ENCODE measurements around the gene RAD51B. TPM values are rescaled to one million over a fixed set of nuclear protein-coding genes. Genes with fewer than 3 reads are reported as not detected.
A peak's percentile ranks its signal among the peaks of the same experiment; 100 is the strongest.

RAD51B gene
- total and polyA plus RNA-seq, 2 of the 13 experiments (the other 11 are each of a cell fraction or from before 2014, with no cell fraction given) = 7.0 to 9.5 TPM

- TF ChIP-seq ZXDC (CRISPR knock-in tag; IDR thresholded peaks at IDR 0.05) (no peak), ZNF501 (CRISPR knock-in tag; IDR thresholded peaks at IDR 0.05) (peak; percentile 66), SYNCRIP (IDR thresholded peaks at IDR 0.05; ENCODE audit: insufficient read depth, low read depth, low read length) (no peak), ZNF724P (CRISPR knock-in tag; IDR thresholded peaks at IDR 0.05; ENCODE audit: borderline replicate concordance) (no peak), ARID2 (CRISPR knock-in tag; IDR thresholded peaks at IDR 0.05; ENCODE audit: borderline replicate concordance) (peak; percentile 96), ZNF225 (CRISPR knock-in tag; IDR thresholded peaks at IDR 0.05) (no peak)
- TF ChIP-seq, protein P1, sequence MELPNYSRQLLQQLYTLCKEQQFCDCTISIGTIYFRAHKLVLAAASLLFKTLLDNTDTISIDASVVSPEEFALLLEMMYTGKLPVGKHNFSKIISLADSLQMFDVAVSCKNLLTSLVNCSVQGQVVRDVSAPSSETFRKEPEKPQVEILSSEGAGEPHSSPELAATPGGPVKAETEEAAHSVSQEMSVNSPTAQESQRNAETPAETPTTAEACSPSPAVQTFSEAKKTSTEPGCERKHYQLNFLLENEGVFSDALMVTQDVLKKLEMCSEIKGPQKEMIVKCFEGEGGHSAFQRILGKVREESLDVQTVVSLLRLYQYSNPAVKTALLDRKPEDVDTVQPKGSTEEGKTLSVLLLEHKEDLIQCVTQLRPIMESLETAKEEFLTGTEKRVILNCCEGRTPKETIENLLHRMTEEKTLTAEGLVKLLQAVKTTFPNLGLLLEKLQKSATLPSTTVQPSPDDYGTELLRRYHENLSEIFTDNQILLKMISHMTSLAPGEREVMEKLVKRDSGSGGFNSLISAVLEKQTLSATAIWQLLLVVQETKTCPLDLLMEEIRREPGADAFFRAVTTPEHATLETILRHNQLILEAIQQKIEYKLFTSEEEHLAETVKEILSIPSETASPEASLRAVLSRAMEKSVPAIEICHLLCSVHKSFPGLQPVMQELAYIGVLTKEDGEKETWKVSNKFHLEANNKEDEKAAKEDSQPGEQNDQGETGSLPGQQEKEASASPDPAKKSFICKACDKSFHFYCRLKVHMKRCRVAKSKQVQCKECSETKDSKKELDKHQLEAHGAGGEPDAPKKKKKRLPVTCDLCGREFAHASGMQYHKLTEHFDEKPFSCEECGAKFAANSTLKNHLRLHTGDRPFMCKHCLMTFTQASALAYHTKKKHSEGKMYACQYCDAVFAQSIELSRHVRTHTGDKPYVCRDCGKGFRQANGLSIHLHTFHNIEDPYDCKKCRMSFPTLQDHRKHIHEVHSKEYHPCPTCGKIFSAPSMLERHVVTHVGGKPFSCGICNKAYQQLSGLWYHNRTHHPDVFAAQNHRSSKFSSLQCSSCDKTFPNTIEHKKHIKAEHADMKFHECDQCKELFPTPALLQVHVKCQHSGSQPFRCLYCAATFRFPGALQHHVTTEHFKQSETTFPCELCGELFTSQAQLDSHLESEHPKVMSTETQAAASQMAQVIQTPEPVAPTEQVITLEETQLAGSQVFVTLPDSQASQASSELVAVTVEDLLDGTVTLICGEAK (IDR thresholded peaks at IDR 0.05) = no peak
- TF ChIP-seq, protein P1 (CRISPR knock-in tag; IDR thresholded peaks at IDR 0.05) = peak; percentile 51; the same call in 1 of the 2 replicates
- TF ChIP-seq, protein P2, sequence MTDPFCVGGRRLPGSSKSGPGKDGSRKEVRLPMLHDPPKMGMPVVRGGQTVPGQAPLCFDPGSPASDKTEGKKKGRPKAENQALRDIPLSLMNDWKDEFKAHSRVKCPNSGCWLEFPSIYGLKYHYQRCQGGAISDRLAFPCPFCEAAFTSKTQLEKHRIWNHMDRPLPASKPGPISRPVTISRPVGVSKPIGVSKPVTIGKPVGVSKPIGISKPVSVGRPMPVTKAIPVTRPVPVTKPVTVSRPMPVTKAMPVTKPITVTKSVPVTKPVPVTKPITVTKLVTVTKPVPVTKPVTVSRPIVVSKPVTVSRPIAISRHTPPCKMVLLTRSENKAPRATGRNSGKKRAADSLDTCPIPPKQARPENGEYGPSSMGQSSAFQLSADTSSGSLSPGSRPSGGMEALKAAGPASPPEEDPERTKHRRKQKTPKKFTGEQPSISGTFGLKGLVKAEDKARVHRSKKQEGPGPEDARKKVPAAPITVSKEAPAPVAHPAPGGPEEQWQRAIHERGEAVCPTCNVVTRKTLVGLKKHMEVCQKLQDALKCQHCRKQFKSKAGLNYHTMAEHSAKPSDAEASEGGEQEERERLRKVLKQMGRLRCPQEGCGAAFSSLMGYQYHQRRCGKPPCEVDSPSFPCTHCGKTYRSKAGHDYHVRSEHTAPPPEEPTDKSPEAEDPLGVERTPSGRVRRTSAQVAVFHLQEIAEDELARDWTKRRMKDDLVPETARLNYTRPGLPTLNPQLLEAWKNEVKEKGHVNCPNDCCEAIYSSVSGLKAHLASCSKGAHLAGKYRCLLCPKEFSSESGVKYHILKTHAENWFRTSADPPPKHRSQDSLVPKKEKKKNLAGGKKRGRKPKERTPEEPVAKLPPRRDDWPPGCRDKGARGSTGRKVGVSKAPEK (CRISPR knock-in tag; IDR thresholded peaks at IDR 0.05; ENCODE audit: borderline replicate concordance) = no peak
Observed at GRCh38 chr14:68607081-68607866, 787.7 kb downstream of the RAD51B start (continued).

Data from HepG2 (cell line).